ENCODE measurements around the gene CYTH1. TPM values are rescaled to one million over a fixed set of nuclear protein-coding genes. Genes with fewer than 3 reads are reported as not detected.

The CYTH1 gene
- total RNA-seq, 1 experiment from 2014 or later, result 29.6 TPM

DNA sequence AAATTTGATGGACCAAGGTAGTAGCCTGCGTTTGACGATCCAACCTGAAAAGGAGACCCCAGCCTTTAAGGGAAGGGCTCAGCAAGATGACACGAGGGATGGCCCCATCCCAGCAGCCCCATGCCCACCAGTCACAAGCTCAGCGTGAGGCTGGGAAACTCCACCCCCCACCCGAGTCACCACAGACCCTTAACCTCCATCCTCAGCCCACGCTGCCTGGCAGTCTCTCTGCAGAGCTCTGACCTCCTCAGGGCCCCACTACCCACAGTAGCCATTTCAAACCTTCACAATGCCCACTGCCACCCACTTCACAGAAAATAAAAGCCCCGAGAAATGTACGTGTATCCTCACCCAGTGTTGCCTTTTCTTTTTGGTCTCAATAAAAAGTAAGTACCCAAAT lies 39.9 kb upstream of the CYTH1 start:
- peaks cover 96% of the 10 kb centered on the region for H3K36me3 Mint-ChIP-seq (ENCODE audit: insufficient read depth, unreplicated experiment)
- CTCF ChIA-PET, result no interaction called here

DNA sequence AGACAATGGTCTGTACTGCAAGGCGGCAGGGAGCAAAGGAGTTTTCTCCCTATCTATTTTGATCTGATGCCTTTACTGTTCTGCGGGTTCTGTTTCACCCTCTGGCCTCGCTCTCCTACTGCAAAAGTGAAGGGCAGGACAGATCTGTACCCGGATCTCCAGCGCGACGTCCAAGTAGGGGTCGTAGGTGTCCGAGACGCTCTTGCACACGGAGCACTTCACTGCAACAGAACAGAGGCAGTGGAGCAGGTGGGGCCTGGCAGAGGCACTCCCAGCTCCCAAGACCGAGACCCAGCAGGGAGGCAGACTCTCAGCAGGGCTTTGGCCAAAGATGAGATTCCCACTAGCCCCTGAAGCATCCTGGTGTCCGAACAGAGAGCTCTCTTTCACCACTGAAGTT lies 38.8 kb upstream of the CYTH1 start:
- intact Hi-C loops (cut with micrococcal nuclease; ENCODE audit: unreplicated experiment), result no loop called here
- Histone ChIP-seq H3K27me3 (replicated peaks; ENCODE audit: control insufficient read depth, insufficient read depth, low read length) (no peaks in the 10 kb centered on the region), H3K4me3 (ENCODE audit: low read depth, low read length) (no peak overlapping the region), H3K4me1 (no peaks in the 10 kb centered on the region), H3K36me3 (ENCODE audit: control insufficient read depth, insufficient read depth, low read length) (peaks cover 9% of the 10 kb centered on the region), H3K9me3 (no peaks in the 10 kb centered on the region)
- no peaks in the 10 kb centered on the region for H3K9me3 Mint-ChIP-seq (ENCODE audit: unreplicated experiment)
- no peak overlapping the region for H3K4me3 Mint-ChIP-seq (ENCODE audit: unreplicated experiment)
- H3K36me3 Mint-ChIP-seq (ENCODE audit: insufficient read depth, unreplicated experiment), result peaks cover 94% of the 10 kb centered on the region
- CTCF ChIA-PET, result no interaction called here
- TF ChIP-seq, protein P1, sequence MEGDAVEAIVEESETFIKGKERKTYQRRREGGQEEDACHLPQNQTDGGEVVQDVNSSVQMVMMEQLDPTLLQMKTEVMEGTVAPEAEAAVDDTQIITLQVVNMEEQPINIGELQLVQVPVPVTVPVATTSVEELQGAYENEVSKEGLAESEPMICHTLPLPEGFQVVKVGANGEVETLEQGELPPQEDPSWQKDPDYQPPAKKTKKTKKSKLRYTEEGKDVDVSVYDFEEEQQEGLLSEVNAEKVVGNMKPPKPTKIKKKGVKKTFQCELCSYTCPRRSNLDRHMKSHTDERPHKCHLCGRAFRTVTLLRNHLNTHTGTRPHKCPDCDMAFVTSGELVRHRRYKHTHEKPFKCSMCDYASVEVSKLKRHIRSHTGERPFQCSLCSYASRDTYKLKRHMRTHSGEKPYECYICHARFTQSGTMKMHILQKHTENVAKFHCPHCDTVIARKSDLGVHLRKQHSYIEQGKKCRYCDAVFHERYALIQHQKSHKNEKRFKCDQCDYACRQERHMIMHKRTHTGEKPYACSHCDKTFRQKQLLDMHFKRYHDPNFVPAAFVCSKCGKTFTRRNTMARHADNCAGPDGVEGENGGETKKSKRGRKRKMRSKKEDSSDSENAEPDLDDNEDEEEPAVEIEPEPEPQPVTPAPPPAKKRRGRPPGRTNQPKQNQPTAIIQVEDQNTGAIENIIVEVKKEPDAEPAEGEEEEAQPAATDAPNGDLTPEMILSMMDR (IDR thresholded peaks at IDR 0.05; ENCODE audit: insufficient read depth in 1 of 2, low read depth in 1 of 2, low read length in 1 of 2, severe bottlenecking in 1 of 2, unreplicated experiment in 1 of 2), result no peak
- POLR2A ChIA-PET, result no interaction called here
- no TSS peak for BruUV-seq (replicated peaks)
- H3K27me3 Mint-ChIP-seq (ENCODE audit: insufficient read depth, unreplicated experiment), result no peaks in the 10 kb centered on the region
- H3K27ac Mint-ChIP-seq (ENCODE audit: unreplicated experiment), result no peak overlapping the region
- no peaks in the 10 kb centered on the region for H3K4me1 Mint-ChIP-seq (ENCODE audit: low read depth, unreplicated experiment)
- DNase-seq, result no peak

More for the DNA sequence above, 39.9 kb upstream of the CYTH1 start:
- Mint-ChIP-seq H3K27ac (ENCODE audit: unreplicated experiment) (no peak overlapping the region), H3K9me3 (ENCODE audit: unreplicated experiment) (no peaks in the 10 kb centered on the region), H3K27me3 (ENCODE audit: insufficient read depth, unreplicated experiment) (no peaks in the 10 kb centered on the region), H3K4me1 (ENCODE audit: low read depth, unreplicated experiment) (no peaks in the 10 kb centered on the region), H3K4me3 (ENCODE audit: unreplicated experiment) (no peak overlapping the region)
- Histone ChIP-seq H3K27me3 (replicated peaks; ENCODE audit: control insufficient read depth, insufficient read depth, low read length) (no peaks in the 10 kb centered on the region), H3K4me3 (ENCODE audit: low read depth, low read length) (no peak overlapping the region), H3K36me3 (ENCODE audit: control insufficient read depth, insufficient read depth, low read length) (peaks cover 9% of the 10 kb centered on the region), H3K4me1 (no peaks in the 10 kb centered on the region), H3K9me3 (no peaks in the 10 kb centered on the region)
- intact Hi-C loops (cut with micrococcal nuclease; ENCODE audit: unreplicated experiment), result no loop called here
- no peak for DNase-seq
- POLR2A ChIA-PET, result no interaction called here
- BruUV-seq (replicated peaks), result no TSS peak
- TF ChIP-seq, protein P1 (IDR thresholded peaks at IDR 0.05; ENCODE audit: insufficient read depth in 1 of 2, low read depth in 1 of 2, low read length in 1 of 2, severe bottlenecking in 1 of 2, unreplicated experiment in 1 of 2), result no peak

DNA sequence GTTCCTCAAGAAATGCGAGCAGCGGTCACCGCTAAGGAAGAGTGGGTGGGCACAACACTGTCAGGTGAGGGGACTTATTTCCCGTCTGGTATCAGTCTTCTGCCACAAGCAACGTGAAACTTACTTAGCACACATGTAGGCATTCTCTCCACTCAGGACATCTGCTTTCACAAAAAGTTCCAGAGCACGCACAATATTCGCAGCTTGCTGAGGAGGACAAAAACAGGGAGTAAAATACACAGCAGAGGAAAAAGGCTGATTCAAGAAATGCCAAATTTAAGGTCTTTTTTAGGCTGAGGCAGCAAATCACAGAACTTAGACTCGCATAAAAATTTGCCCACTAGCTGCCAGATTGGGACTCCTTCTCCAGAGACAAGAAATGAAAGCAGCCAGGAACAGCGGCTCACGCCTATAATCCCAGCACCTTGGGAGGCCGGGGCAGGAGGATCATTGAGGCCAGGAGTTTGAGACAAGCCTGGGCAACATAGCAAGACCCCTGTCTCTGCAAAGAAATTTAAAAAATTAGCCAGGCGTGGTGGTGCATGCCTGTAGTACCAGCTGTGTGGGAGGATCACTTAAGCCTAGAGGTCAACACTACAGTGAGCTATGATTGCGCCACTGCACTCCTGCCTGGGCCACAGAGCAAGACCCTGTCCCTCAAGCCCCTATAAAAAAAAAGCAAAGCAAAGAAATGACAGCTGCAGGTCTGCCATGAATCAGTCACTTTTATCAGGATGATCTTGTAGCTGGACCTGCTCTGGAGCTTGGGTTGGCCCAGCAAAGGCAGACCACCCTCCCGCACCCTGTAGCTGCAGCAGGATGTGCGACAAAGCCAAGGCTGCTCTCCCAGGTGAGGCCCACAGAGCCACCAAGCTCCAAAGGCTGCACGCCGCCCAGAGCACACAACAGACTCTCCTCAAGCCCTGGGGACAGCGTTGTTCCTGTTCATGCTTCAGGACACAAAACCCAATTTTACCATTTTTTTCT lies 38.0 kb upstream of the CYTH1 start:
- CTCF ChIA-PET, result no interaction called here
- DNase-seq, result no peak
- Mint-ChIP-seq H3K4me1 (ENCODE audit: low read depth, unreplicated experiment) (no peaks in the 10 kb centered on the region), H3K27ac (ENCODE audit: unreplicated experiment) (no peak overlapping the region), H3K36me3 (ENCODE audit: insufficient read depth, unreplicated experiment) (peaks cover 86% of the 10 kb centered on the region), H3K9me3 (ENCODE audit: unreplicated experiment) (no peaks in the 10 kb centered on the region), H3K27me3 (ENCODE audit: insufficient read depth, unreplicated experiment) (no peaks in the 10 kb centered on the region), H3K4me3 (ENCODE audit: unreplicated experiment) (no peak overlapping the region)
- no peaks in the 10 kb centered on the region for H3K9me3 ChIP-seq
- no peaks in the 10 kb centered on the region for H3K27me3 ChIP-seq (replicated peaks; ENCODE audit: control insufficient read depth, insufficient read depth, low read length)
- peaks cover 9% of the 10 kb centered on the region for H3K36me3 ChIP-seq (ENCODE audit: control insufficient read depth, insufficient read depth, low read length)
- POLR2A ChIA-PET, result interaction anchor here (0.6 kb wide), 2 partner anchors 9 to 12 kb away, joined by 3 to 6 read pairs; no protein-coding TSS in a partner anchor
- H3K4me1 ChIP-seq, result no peaks in the 10 kb centered on the region
- TF ChIP-seq, protein P1 (IDR thresholded peaks at IDR 0.05; ENCODE audit: insufficient read depth in 1 of 2, low read depth in 1 of 2, low read length in 1 of 2, severe bottlenecking in 1 of 2, unreplicated experiment in 1 of 2), result no peak
- intact Hi-C loops (cut with micrococcal nuclease; ENCODE audit: unreplicated experiment), result no loop called here
- no TSS peak for BruUV-seq (replicated peaks)
- H3K4me3 ChIP-seq (ENCODE audit: low read depth, low read length), result no peak overlapping the region
